ENCODE data around the gene TMEM129. TPM values are rescaled to one million over a fixed set of nuclear protein-coding genes. Genes with fewer than 3 reads are reported as not detected.

TMEM129 gene
- total and polyA plus RNA-seq, 10 of the 15 experiments (the other 5 are each of a cell fraction or from before 2014, with no cell fraction given) = 0.19 to 24.9 (median 13.2) TPM

GRCh38 chr4:1712216-1713002 lies 8.7 kb downstream of the TMEM129 start, which contains the start of gene SLBP:
SLBP (minus strand) TSS chr4:1712319; CDS start chr4:1712188, 131 bp downstream.
- ATAC-seq (peak; percentile 85), DNase-seq (ENCODE audit: low read depth, low spot score) (peak; percentile 90), FAIRE-seq (peak; percentile 89)
- H3K9me3 ChIP-seq (replicated peaks; ENCODE audit: control insufficient read depth, insufficient read depth, low read length) = no peaks in the 10 kb centered on the region
- intact Hi-C loops (cut with micrococcal nuclease; ENCODE audit: unreplicated experiment) (loop anchor here (1.0 to 5.0 kb wide), 3 partner anchors 9 to 160 kb away; partner anchors contain the start of genes FAM53A, NSD2, TACC3 and TMEM129), in situ Hi-C loops (cut with MboI) (no loop called here)
- H3K27ac ChIP-seq (ENCODE audit: control insufficient read depth, insufficient read depth) = peak within 1 kb of the TSS; percentile 99
- H3K36me3 ChIP-seq (ENCODE audit: control insufficient read depth in 2 of 2, insufficient read depth in 2 of 2, low read length in 1 of 2) = peaks cover under 1 to 9% of the 10 kb centered on the region in 2 experiments
- ChIA-PET POLR2A (interaction anchor here (0.6 to 3.4 kb wide), 7 partner anchors 10 to 158 kb away, joined by 3 to 34 read pairs (median 3); partner anchors contain the start of genes NSD2, TACC3 and TMEM129), RAD21 (ENCODE audit: unreplicated experiment) (interaction anchor here (1.3 to 1.7 kb wide), 4 partner anchors 11 to 19 kb away, joined by 3 to 11 read pairs (median 5); no protein-coding TSS in a partner anchor), CTCF (interaction anchor here (0.9 to 16.2 kb wide), 4 partner anchors 7 to 19 kb away, joined by 3 to 258 read pairs (median 6); no protein-coding TSS in a partner anchor), SMC1A (ENCODE audit: uncharacterized antibody, unreplicated experiment) (interaction anchor here (1.0 to 2.5 kb wide), 4 partner anchors 9 to 19 kb away, joined by 3 to 8 read pairs (median 4); partner anchors contain the start of genes TACC3 and TMEM129)
- no peaks in the 10 kb centered on the region; the same call in 1 of the 2 replicates for H4K20me1 ChIP-seq (ENCODE audit: control insufficient read depth, insufficient read depth)
- H3K9ac ChIP-seq (ENCODE audit: control insufficient read depth, insufficient read depth, low read length) = peak within 1 kb of the TSS; percentile 97
- H3K4me2 ChIP-seq (ENCODE audit: control insufficient read depth, insufficient read depth) = peak within 1 kb of the TSS; percentile 98
- H2AFZ ChIP-seq (ENCODE audit: control insufficient read depth, low read depth, low read length) = peak within 1 kb of the TSS; percentile 98
- peaks cover 86% of the 10 kb centered on the region for H3K79me2 ChIP-seq (ENCODE audit: control insufficient read depth, insufficient read depth, low read length)
- peaks cover 31% of the 10 kb centered on the region for H3K4me1 ChIP-seq (ENCODE audit: control insufficient read depth, insufficient read depth, low read length)
- H3K27me3 ChIP-seq (replicated peaks in 1 of 2; ENCODE audit: control insufficient read depth in 2 of 2, insufficient read depth in 2 of 2, low read length in 1 of 2) = no peaks in the 10 kb centered on the region
- no TSS peak for BruUV-seq (replicated peaks)
- H3K4me3 ChIP-seq = peak within 1 kb of the TSS; percentile 100
- under 1% methylated on average over 77 of the region's 98 CpGs for WGBS (ENCODE audit: insufficient coverage, insufficient replicate concordance, low lambda C conversion rate, missing lambda C conversion rate)
- TF ChIP-seq, protein P1, sequence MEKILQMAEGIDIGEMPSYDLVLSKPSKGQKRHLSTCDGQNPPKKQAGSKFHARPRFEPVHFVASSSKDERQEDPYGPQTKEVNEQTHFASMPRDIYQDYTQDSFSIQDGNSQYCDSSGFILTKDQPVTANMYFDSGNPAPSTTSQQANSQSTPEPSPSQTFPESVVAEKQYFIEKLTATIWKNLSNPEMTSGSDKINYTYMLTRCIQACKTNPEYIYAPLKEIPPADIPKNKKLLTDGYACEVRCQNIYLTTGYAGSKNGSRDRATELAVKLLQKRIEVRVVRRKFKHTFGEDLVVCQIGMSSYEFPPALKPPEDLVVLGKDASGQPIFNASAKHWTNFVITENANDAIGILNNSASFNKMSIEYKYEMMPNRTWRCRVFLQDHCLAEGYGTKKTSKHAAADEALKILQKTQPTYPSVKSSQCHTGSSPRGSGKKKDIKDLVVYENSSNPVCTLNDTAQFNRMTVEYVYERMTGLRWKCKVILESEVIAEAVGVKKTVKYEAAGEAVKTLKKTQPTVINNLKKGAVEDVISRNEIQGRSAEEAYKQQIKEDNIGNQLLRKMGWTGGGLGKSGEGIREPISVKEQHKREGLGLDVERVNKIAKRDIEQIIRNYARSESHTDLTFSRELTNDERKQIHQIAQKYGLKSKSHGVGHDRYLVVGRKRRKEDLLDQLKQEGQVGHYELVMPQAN (conservative IDR thresholded peaks at IDR 0.05) = peak; percentile 95
- no peak for TF ChIP-seq ATF2 (IDR thresholded peaks at IDR 0.05; ENCODE audit: low read length)
- peak; percentile 74 for TF ChIP-seq NR2F1 (conservative IDR thresholded peaks at IDR 0.05)
- TF ChIP-seq STAT3 (IDR thresholded peaks at IDR 0.05; ENCODE audit: low read depth, low read length) = no peak
- TF ChIP-seq, protein P2, sequence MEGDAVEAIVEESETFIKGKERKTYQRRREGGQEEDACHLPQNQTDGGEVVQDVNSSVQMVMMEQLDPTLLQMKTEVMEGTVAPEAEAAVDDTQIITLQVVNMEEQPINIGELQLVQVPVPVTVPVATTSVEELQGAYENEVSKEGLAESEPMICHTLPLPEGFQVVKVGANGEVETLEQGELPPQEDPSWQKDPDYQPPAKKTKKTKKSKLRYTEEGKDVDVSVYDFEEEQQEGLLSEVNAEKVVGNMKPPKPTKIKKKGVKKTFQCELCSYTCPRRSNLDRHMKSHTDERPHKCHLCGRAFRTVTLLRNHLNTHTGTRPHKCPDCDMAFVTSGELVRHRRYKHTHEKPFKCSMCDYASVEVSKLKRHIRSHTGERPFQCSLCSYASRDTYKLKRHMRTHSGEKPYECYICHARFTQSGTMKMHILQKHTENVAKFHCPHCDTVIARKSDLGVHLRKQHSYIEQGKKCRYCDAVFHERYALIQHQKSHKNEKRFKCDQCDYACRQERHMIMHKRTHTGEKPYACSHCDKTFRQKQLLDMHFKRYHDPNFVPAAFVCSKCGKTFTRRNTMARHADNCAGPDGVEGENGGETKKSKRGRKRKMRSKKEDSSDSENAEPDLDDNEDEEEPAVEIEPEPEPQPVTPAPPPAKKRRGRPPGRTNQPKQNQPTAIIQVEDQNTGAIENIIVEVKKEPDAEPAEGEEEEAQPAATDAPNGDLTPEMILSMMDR (IDR thresholded peaks at IDR 0.05 in 2 of 3, conservative IDR thresholded peaks at IDR 0.05 in 1 of 3; ENCODE audit: control insufficient read depth in 2 of 3, extremely low read depth in 1 of 3, insufficient read depth in 1 of 3, low read depth in 3 of 3, low read length in 3 of 3) = no peak
- no peak for TF ChIP-seq EP300 (IDR thresholded peaks at IDR 0.05; ENCODE audit: borderline replicate concordance in 1 of 2, control insufficient read depth in 1 of 2, low read depth in 2 of 2, low read length in 2 of 2)
- no peak for TF ChIP-seq CEBPB (IDR thresholded peaks at IDR 0.05; ENCODE audit: borderline replicate concordance in 1 of 2, low read depth in 2 of 2, low read length in 2 of 2)
- TF ChIP-seq, protein P3, sequence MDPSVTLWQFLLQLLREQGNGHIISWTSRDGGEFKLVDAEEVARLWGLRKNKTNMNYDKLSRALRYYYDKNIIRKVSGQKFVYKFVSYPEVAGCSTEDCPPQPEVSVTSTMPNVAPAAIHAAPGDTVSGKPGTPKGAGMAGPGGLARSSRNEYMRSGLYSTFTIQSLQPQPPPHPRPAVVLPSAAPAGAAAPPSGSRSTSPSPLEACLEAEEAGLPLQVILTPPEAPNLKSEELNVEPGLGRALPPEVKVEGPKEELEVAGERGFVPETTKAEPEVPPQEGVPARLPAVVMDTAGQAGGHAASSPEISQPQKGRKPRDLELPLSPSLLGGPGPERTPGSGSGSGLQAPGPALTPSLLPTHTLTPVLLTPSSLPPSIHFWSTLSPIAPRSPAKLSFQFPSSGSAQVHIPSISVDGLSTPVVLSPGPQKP (IDR thresholded peaks at IDR 0.05; ENCODE audit: low read depth, low read length) = 0 out of 2 replicates have a peak, but pooled peaks have one; percentile 43
- no peak for TF ChIP-seq BMI1 (IDR thresholded peaks at IDR 0.05; ENCODE audit: borderline replicate concordance)
- peak; percentile 94 for TF ChIP-seq LARP7 (IDR thresholded peaks at IDR 0.05)
- no peak for TF ChIP-seq FOXM1 (IDR thresholded peaks at IDR 0.05; ENCODE audit: low read depth, low read length)
- no peak for TF ChIP-seq IKZF2 (IDR thresholded peaks at IDR 0.05)
- TF ChIP-seq NFIC (IDR thresholded peaks at IDR 0.05; ENCODE audit: low read depth, low read length) = no peak
- no peak for TF ChIP-seq MTA2 (IDR thresholded peaks at IDR 0.05; ENCODE audit: low read depth)
- no peak; the same call in none of the 2 replicates for TF ChIP-seq SIN3A (IDR thresholded peaks at IDR 0.05; ENCODE audit: low read depth, low read length)
- TF ChIP-seq RAD51 (IDR thresholded peaks at IDR 0.05) = peak; percentile 33; the same call in 1 of the 2 replicates

Measured in GM12878 (cell line).